Aorta (tissue), 5 donors: ENCODE results near the gene OPTC. TPM values are rescaled to one million over a fixed set of nuclear protein-coding genes. Genes with fewer than 3 reads are reported as not detected.
A peak's percentile ranks its signal among the peaks of the same experiment; 100 is the strongest.

Source experiments
- ATAC-seq: fragments of 200-7000 bp; cut with Tn5 transposase; one replicate; pipeline ENCODE4 v1.9.1; 2022; ENCODE audit warnings: moderate library complexity; ENCODE audit not compliant: low FRiP score
- DNase-seq, 2 donors: peaks; one replicate each; pipeline ENCODE4 v3.0.0-alpha.2; 2020
- H3K27ac ChIP-seq, 2 donors: one replicate each; pipeline ENCODE4 v1.5.1; 2013; ENCODE audit warnings: low read length in 2 of 2, mild to moderate bottlenecking in 2 of 2, moderate library complexity in 2 of 2, control low read depth in 1 of 2, inconsistent platforms in 1 of 2, low read depth in 1 of 2
- H3K27me3 ChIP-seq, 2 donors: one replicate each; pipeline ENCODE4 v1.6.1; 2013; ENCODE audit warnings: control low read depth in 1 of 2, low read length in 1 of 2, mild to moderate bottlenecking in 1 of 2, moderate library complexity in 1 of 2; ENCODE audit not compliant: insufficient read depth in 2 of 2, control insufficient read depth in 1 of 2
- H3K36me3 ChIP-seq, 2 donors: one replicate each; pipeline ENCODE4 v1.6.1; 2013; ENCODE audit warnings: control low read depth in 1 of 2, low read length in 1 of 2, mild to moderate bottlenecking in 1 of 2; ENCODE audit not compliant: insufficient read depth in 2 of 2, control insufficient read depth in 1 of 2
- H3K4me1 ChIP-seq, 2 donors: one replicate each; pipeline ENCODE4 v1.6.1; 2013; ENCODE audit warnings: low read length in 2 of 2, control low read depth in 1 of 2, mild to moderate bottlenecking in 1 of 2, moderate library complexity in 1 of 2; ENCODE audit not compliant: insufficient read depth in 2 of 2, control insufficient read depth in 1 of 2
- H3K4me3 ChIP-seq, 2 donors: one replicate each; pipeline ENCODE4 v1.5.1; 2013; ENCODE audit warnings: low read length in 2 of 2, control low read depth in 1 of 2, mild to moderate bottlenecking in 1 of 2
- H3K9me3 ChIP-seq: one replicate; pipeline ENCODE4 v1.6.1; 2013; ENCODE audit warnings: mild to moderate bottlenecking, low read length; ENCODE audit not compliant: control insufficient read depth
- WGBS, 2 donors: extraction: QIAGEN DNeasy Blood & Tissue Kit; methylation state at CpG; one replicate each; pipeline ENCODE4 v1.1.7; 2013; 5-methylcytosine and 5-hydroxymethylcytosine counted together
- intact Hi-C, 2 donors: fragments of 100-400 bp; cut with DNase I; formaldehyde crosslinking; loops; one replicate each; pipeline versions ENCODE4 v1.14.2 to v1.15.0; 2022
- polyA plus RNA-seq, 2 donors: library from polyadenylated mRNA; stranded (reverse); fragments of 200-250 nt; gene quantifications; one replicate each; pipeline ENCODE4 v1.2.3, GENCODE V29; 2013
- total RNA-seq, 2 donors: library from RNA; stranded (reverse); fragmentation: NEBNext Ultra II Directional; extraction: Animal tissue kit (Norgen Biotek cat#: 25700); gene quantifications; one replicate each; pipeline ENCODE4 v1.2.1, GENCODE V29; 2021
- donor health status: healthy with polysubstance abuse.
- donor health status: Bipolar disorder and iron deficiency.
- donor health status: DM: no; HTN: no; CAD: no.
- donor health status: DM: no; HTN: no; CAD: no.
- donor health status: DM: yes; HTN: yes; CAD: no.

Gene OPTC
- total and polyA plus RNA-seq, 4 donors: 0.56 TPM; not detected in 3

GRCh38 chr1:203536575-203536974 lies 42.6 kb downstream of the OPTC start:
- peak in 1 of 2 donors; percentile 9 for DNase-seq
- H3K4me1 ChIP-seq: peaks cover 0 to 9% of the 10 kb centered on the region in 2 donors
- no peak for ATAC-seq
- intact Hi-C loops: no loop called here
- H3K9me3 ChIP-seq: no peaks in the 10 kb centered on the region
- 89 to 90% methylated on average over 2 of the region's 2 CpGs for WGBS, 2 donors
- no peaks in the 10 kb centered on the region for H3K36me3 ChIP-seq
- no peak overlapping the region for H3K27ac ChIP-seq
- H3K27me3 ChIP-seq: no peaks in the 10 kb centered on the region
- no peak overlapping the region for H3K4me3 ChIP-seq

GRCh38 chr1:203536980-203537455 lies 43.1 kb downstream of the OPTC start:
- H3K27me3 ChIP-seq: no peaks in the 10 kb centered on the region
- peaks cover 0 to 9% of the 10 kb centered on the region in 2 donors for H3K4me1 ChIP-seq
- DNase-seq (peak in 1 of 2 donors; percentile 31), ATAC-seq (no peak)
- H3K36me3 ChIP-seq: no peaks in the 10 kb centered on the region
- 90 to 92% methylated on average over 3 of the region's 3 CpGs for WGBS, 2 donors
- H3K9me3 ChIP-seq: no peaks in the 10 kb centered on the region
- H3K4me3 ChIP-seq: no peak overlapping the region
- peak overlapping the region; percentile 23 to 83 for H3K27ac ChIP-seq
- intact Hi-C loops: no loop called here

- Histone ChIP-seq H3K27me3 (no peaks in the 10 kb centered on the region), H3K9me3 (no peaks in the 10 kb centered on the region), H3K4me1 (peaks cover 0 to 9% of the 10 kb centered on the region in 2 donors), H3K27ac (peak overlapping the region; percentile 23 to 83), H3K4me3 (no peak overlapping the region), H3K36me3 (no peaks in the 10 kb centered on the region)
- ATAC-seq (peak; percentile 69), DNase-seq (peak; percentile 66 to 80)
- 5 to 16% methylated on average over 5 of the region's 5 CpGs for WGBS, 2 donors
- intact Hi-C loops: no loop called here
Measured at GRCh38 chr1:203537806-203538464, 44.0 kb downstream of the OPTC start.

GRCh38 chr1:203538726-203539125 lies 44.8 kb downstream of the OPTC start:
- intact Hi-C loops: no loop called here
- H3K9me3 ChIP-seq: no peaks in the 10 kb centered on the region
- no peaks in the 10 kb centered on the region for H3K36me3 ChIP-seq
- H3K27ac ChIP-seq: peak overlapping the region; percentile 0 to 15
- H3K4me1 ChIP-seq: peaks cover 0 to 9% of the 10 kb centered on the region in 2 donors
- DNase-seq (peak in 1 of 2 donors; percentile 17), ATAC-seq (no peak)
- no peaks in the 10 kb centered on the region for H3K27me3 ChIP-seq
- no peak overlapping the region for H3K4me3 ChIP-seq
- 7 to 8% methylated on average over 1 of the region's 1 CpG for WGBS, 2 donors

- DNase-seq: no peak
Measured at GRCh38 chr1:203539831-203540546, 46.0 kb downstream of the OPTC start.

GRCh38 chr1:203544485-203544884 lies 50.5 kb downstream of the OPTC start:
- no peak overlapping the region for H3K27ac ChIP-seq

More at GRCh38 chr1:203539831-203540546, 46.0 kb downstream of the OPTC start:
- H3K27me3 ChIP-seq: no peaks in the 10 kb centered on the region
- WGBS, 2 donors: 95 to 97% methylated on average over 5 of the region's 5 CpGs
- no peaks in the 10 kb centered on the region for H3K36me3 ChIP-seq
- intact Hi-C loops: no loop called here
- H3K4me1 ChIP-seq: peaks cover 0 to 6% of the 10 kb centered on the region in 2 donors
- no peaks in the 10 kb centered on the region for H3K9me3 ChIP-seq
- no peak for ATAC-seq
- H3K27ac ChIP-seq: no peak overlapping the region
- no peak overlapping the region for H3K4me3 ChIP-seq

GRCh38 chr1:203544978-203545816 lies 51.2 kb downstream of the OPTC start:
- Histone ChIP-seq H3K36me3 (no peaks in the 10 kb centered on the region), H3K4me3 (no peak overlapping the region), H3K27ac (no peak overlapping the region), H3K27me3 (no peaks in the 10 kb centered on the region), H3K9me3 (no peaks in the 10 kb centered on the region), H3K4me1 (peaks cover 2 to 5% of the 10 kb centered on the region in 2 donors)
- intact Hi-C loops: no loop called here
- 13 to 18% methylated on average over 4 of the region's 4 CpGs for WGBS, 2 donors
- no peak for DNase-seq
- ATAC-seq: peak; percentile 36

More at GRCh38 chr1:203544485-203544884, 50.5 kb downstream of the OPTC start:
- Histone ChIP-seq H3K36me3 (no peaks in the 10 kb centered on the region), H3K9me3 (no peaks in the 10 kb centered on the region), H3K4me3 (no peak overlapping the region), H3K27me3 (no peaks in the 10 kb centered on the region), H3K4me1 (peaks cover 2 to 5% of the 10 kb centered on the region in 2 donors)
- WGBS, 2 donors: 1 to 18% methylated on average over 3 of the region's 3 CpGs
- intact Hi-C loops: no loop called here
- DNase-seq (no peak), ATAC-seq (no peak)

GRCh38 chr1:203546274-203546673 lies 52.3 kb downstream of the OPTC start:
- no peak for ATAC-seq
- H3K4me3 ChIP-seq: no peak overlapping the region
- H3K27me3 ChIP-seq: no peaks in the 10 kb centered on the region
- H3K9me3 ChIP-seq: no peaks in the 10 kb centered on the region
- 94 to 96% methylated on average over 1 of the region's 1 CpG for WGBS, 2 donors
- DNase-seq: no peak
- H3K4me1 ChIP-seq: peaks cover 2 to 5% of the 10 kb centered on the region in 2 donors
- no peaks in the 10 kb centered on the region for H3K36me3 ChIP-seq
- intact Hi-C loops: no loop called here
- no peak overlapping the region for H3K27ac ChIP-seq
